ENCODE results near the gene CAMK1D.

GRCh38 chr10:12658526-12658925 lies 309.2 kb downstream of the CAMK1D start:
- TF ChIP-seq CTCF (IDR thresholded peaks at IDR 0.05) (no peak), POLR2A (IDR thresholded peaks at IDR 0.05) (no peak)

All from stomach (tissue), 4 donors.